ENCODE data around the gene GPR161.

GPR161 gene

DNA sequence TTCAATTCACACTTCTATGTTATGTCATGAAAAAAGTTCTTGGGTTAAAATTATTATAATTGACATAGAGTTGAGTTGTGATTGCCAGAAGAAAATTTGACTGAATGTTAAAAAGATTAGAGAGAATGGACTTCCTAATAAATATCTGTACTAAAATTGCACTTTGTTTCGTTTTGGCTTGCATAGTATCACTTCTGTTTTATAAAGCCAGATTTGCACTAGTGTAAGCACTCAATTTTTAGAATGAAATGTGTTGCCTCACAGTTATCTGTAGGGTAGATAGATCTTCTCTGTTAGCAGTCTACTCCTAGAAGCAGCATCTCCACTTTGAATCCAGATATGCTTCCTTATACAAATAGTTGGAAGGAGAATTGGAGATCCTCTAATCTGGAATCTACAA lies 104.7 kb downstream of the GPR161 start:
- no peaks in the 10 kb centered on the region for H3K9me3 ChIP-seq (ENCODE audit: control insufficient read depth, insufficient read depth, low read length)

DNA sequence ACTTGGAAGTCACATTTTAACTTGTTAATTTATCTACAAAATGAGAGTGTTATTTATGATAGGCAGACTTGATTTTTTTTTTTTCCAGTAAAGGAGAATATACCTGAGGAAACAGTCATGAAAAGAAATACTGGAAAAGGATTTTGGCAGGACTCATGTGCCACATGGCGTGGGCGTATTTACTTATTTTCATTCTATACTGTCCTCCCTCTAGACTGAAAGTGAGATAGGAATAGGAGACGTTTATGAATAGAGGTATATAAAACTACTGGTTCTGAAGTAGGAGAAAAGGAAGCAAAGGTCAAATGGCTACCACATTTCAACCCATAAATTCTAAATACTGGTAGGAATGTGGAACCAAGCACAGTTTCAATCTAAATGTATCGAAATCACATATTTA lies 105.1 kb downstream of the GPR161 start:
- no peaks in the 10 kb centered on the region for H3K4me1 ChIP-seq (ENCODE audit: insufficient read depth, low read length)
- H3K9me3 ChIP-seq (ENCODE audit: control insufficient read depth, insufficient read depth, low read length), result no peaks in the 10 kb centered on the region
- H3K36me3 ChIP-seq (ENCODE audit: insufficient read depth, low read length), result no peaks in the 10 kb centered on the region
- no peak overlapping the region for H3K9ac ChIP-seq (ENCODE audit: low read depth, low read length)

More for the DNA sequence above, 104.7 kb downstream of the GPR161 start:
- Histone ChIP-seq H3K36me3 (ENCODE audit: insufficient read depth, low read length) (no peaks in the 10 kb centered on the region), H3K4me1 (ENCODE audit: insufficient read depth, low read length) (no peaks in the 10 kb centered on the region), H3K9ac (ENCODE audit: low read depth, low read length) (no peak overlapping the region)

- H3K36me3 ChIP-seq (ENCODE audit: insufficient read depth, low read length), result no peaks in the 10 kb centered on the region
- no peaks in the 10 kb centered on the region for H3K4me1 ChIP-seq (ENCODE audit: insufficient read depth, low read length)
- no peaks in the 10 kb centered on the region for H3K9me3 ChIP-seq (ENCODE audit: control insufficient read depth, insufficient read depth, low read length)
- no peak overlapping the region for H3K9ac ChIP-seq (ENCODE audit: low read depth, low read length)
Observed at GRCh38 chr1:168031198-168031597, 105.5 kb downstream of the GPR161 start.

All from ES-I3 (cell line).